GM06990 (cell line): ENCODE results near the gene DDX17.

ENCODE experiments used
- DNase-seq: peaks from one replicate; pipeline ENCODE4 v3.0.0-alpha.2; 2011; ENCODE audit not compliant: insufficient read length; ENCODE audit errors: extremely low read depth
- H3K27me3 ChIP-seq: replicated peaks from 2 replicates; pipeline ENCODE4 v1.6.0; 2011; ENCODE audit warnings: low read length; ENCODE audit not compliant: control insufficient read depth, insufficient read depth
- H3K36me3 ChIP-seq: 2 replicates; pipeline ENCODE4 v1.5.1; 2011; ENCODE audit warnings: low read length; ENCODE audit not compliant: control insufficient read depth, insufficient read depth
- H3K4me3 ChIP-seq: replicated peaks from 2 replicates; pipeline ENCODE4 v1.5.1; 2011; ENCODE audit warnings: low read depth, mild to moderate bottlenecking, control low read depth, low read length
- TF ChIP-seq, protein P1 (sequence below): IDR thresholded peaks from 2 replicates; pipeline ENCODE4 v1.5.1; 2011; ENCODE audit warnings: low read length, control low read depth, mild to moderate bottlenecking, inconsistent platforms; ENCODE audit not compliant: insufficient read depth, poor library complexity, severe bottlenecking

The DDX17 gene

DNA sequence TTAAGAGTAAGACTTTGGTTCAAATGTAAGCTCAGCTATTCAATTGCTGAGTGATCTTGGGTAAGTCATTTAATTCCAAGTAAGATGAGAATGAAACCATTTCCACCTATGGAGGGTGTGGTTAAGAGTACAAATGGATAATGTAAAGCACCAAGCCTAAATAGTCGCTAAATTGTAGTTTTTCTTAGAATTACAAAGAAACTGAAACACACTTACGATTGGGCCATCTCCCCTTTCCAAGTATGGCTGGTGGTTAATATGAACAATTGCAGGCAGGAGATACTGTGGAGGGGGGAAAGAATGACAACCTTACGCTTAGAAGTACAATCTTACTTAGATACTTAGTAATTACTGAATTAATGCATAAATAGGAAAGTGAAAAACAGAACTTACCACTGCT is 8.2 kb downstream of the DDX17 start:
- no peak for DNase-seq
- Histone ChIP-seq H3K36me3 (peaks cover 39% of the 10 kb centered on the region), H3K4me3 (no peak overlapping the region), H3K27me3 (no peaks in the 10 kb centered on the region)
- TF ChIP-seq, protein P1, sequence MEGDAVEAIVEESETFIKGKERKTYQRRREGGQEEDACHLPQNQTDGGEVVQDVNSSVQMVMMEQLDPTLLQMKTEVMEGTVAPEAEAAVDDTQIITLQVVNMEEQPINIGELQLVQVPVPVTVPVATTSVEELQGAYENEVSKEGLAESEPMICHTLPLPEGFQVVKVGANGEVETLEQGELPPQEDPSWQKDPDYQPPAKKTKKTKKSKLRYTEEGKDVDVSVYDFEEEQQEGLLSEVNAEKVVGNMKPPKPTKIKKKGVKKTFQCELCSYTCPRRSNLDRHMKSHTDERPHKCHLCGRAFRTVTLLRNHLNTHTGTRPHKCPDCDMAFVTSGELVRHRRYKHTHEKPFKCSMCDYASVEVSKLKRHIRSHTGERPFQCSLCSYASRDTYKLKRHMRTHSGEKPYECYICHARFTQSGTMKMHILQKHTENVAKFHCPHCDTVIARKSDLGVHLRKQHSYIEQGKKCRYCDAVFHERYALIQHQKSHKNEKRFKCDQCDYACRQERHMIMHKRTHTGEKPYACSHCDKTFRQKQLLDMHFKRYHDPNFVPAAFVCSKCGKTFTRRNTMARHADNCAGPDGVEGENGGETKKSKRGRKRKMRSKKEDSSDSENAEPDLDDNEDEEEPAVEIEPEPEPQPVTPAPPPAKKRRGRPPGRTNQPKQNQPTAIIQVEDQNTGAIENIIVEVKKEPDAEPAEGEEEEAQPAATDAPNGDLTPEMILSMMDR = no peak

DNA sequence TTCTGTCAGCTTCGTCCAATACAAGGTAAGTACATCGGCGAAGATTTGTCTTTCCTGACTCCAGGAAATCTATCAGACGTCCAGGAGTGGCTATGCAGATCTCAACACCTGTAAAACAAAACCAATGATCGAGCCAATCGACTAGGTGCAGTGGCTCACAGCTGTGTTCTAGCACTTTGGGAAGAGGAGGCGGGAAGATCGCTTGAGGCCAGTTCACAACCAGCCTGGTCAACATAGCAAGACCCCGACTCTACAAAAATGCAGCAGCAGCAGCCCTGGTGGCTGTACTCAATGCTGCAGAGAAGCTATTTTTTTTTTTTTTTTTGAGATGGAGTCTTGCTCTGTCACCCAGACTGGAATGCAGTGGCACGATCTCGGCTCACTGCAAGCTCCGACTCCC is 11.2 kb downstream of the DDX17 start:
- peaks cover 40% of the 10 kb centered on the region for H3K36me3 ChIP-seq
- no peak for DNase-seq
- TF ChIP-seq, protein P1 = no peak
- no peaks in the 10 kb centered on the region for H3K27me3 ChIP-seq
- H3K4me3 ChIP-seq = no peak overlapping the region

DNA sequence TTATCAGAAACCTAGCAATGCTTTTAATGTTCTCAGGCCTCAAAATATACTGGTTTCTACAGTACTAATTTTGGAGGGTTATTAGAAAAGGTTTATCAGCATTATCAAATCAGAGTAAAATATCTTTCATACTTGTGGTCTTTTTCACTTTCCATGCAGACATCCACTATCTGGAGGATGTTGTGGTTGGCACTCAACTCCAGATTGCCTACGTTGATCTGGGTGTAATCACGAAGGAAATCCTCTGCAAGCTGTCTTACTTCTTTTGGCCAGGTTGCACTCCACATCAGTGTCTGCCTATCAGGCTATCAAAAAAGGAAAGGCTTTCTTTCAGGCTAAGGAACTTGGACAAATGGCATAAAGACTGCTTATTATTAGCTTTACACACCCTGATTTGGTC is 11.6 kb downstream of the DDX17 start:
- no peaks in the 10 kb centered on the region for H3K27me3 ChIP-seq
- no peak for DNase-seq
- TF ChIP-seq, protein P1 = no peak
- H3K36me3 ChIP-seq = peaks cover 44% of the 10 kb centered on the region
- H3K4me3 ChIP-seq = no peak overlapping the region

DNA sequence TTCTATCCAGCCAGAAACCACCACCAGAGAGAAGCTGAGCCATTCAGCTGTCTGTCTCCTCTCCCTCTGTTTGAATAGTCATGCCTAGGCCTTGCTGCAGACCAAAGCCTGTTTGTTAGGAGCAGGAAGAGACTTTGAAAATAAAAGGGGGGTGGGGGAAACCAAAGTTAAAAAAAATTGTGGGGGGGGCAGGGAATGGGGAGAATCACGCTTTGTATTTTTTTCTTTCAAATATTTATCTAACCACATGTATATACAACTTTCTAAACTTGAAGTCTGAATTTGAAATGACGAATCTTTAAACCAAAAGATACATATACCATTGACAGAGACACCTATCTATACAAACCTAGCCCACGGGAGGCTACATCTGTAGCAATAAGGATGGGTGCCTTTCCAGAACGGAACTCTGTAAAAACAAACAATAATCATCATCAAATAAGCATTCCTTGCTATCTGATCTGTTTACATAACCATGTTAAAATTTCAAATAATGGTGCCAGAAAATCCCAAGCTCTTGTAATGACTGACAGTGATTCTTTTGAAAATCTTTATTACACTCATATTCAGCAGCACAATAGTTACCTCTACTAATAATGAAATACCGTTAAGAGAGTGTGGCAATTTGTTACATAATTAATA is 14.3 kb downstream of the DDX17 start:
- DNase-seq = no peak

DNA sequence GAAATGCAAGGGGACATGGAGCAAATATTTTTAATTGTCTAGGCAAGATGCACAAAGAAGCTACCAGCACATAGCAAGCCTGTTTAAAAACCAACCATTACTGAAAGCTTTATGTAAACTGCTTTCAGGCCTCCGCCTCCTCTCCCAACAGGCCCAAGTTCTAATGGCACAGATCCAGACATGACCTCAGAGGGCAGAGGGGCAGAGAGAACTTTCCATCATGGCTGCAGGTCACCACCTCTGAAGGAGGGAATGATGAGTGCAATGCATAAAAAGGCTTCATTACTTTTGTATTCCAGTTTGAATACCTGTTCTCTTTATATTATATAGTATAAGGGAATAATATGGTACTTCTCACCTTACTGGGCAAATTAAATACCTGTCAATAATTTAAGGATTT is 15.2 kb downstream of the DDX17 start:
- TF ChIP-seq, protein P1 = no peak
- DNase-seq = no peak
- no peaks in the 10 kb centered on the region for H3K27me3 ChIP-seq
- no peak overlapping the region for H3K4me3 ChIP-seq
- peaks cover 43% of the 10 kb centered on the region for H3K36me3 ChIP-seq

More for the DNA sequence above, 14.3 kb downstream of the DDX17 start:
- Histone ChIP-seq H3K4me3 (no peak overlapping the region), H3K36me3 (peaks cover 44% of the 10 kb centered on the region), H3K27me3 (no peaks in the 10 kb centered on the region)
- TF ChIP-seq, protein P1 = no peak

DNA sequence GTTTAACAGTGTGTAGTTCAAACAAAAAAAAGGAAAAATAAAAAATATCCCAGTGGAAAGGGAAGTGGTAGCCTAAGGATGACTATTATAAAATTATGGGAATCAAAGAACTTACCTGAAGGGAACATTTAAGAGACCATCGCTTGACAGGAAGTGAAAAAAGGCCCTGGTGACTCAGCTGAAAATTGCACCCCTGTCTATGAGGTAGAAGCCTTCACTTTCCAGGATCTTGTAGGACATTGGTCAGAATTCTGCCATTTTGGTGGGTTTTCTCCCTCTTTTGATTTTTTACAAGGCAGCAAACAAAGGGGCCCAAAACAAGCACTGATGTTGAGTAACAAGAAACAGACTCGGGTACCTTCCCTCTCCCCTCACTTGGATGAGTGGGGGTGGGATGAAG is 15.6 kb downstream of the DDX17 start:
- no peaks in the 10 kb centered on the region for H3K27me3 ChIP-seq
- no peak overlapping the region for H3K4me3 ChIP-seq
- peaks cover 46% of the 10 kb centered on the region for H3K36me3 ChIP-seq
- DNase-seq = no peak
- TF ChIP-seq, protein P1 = no peak
